Activated T-cell treated with anti-CD3 and anti-CD28 coated beads, Interleukin-2, amount 50 U/mL, for 48 hours (primary cell): ENCODE results near the gene SLC66A2.

Source experiments
- DNase-seq, 2 experiments: peaks; one replicate each; pipeline ENCODE4 v3.0.0-alpha.2; 2020

SLC66A2 gene

GRCh38 chr18:79949697-79950487 lies 1.6 kb downstream of the SLC66A2 start:
- DNase-seq: no peak

GRCh38 chr18:79948719-79949411 lies 2.6 kb downstream of the SLC66A2 start:
- no peak for DNase-seq

- no peak for DNase-seq
Measured at GRCh38 chr18:79947881-79948610, 3.4 kb downstream of the SLC66A2 start.

GRCh38 chr18:79947054-79947755 lies 4.2 kb downstream of the SLC66A2 start:
- no peak for DNase-seq

GRCh38 chr18:79945118-79946042 lies 6.1 kb downstream of the SLC66A2 start:
- DNase-seq: no peak

- DNase-seq: no peak
Measured at GRCh38 chr18:79944746-79945117, 6.7 kb downstream of the SLC66A2 start.

- peak; percentile 44 to 52 for DNase-seq
Measured at GRCh38 chr18:79944126-79944731, 7.2 kb downstream of the SLC66A2 start.

- DNase-seq: no peak
Measured at GRCh38 chr18:79943608-79944125, 7.8 kb downstream of the SLC66A2 start.

- DNase-seq: no peak
Measured at GRCh38 chr18:79942786-79943607, 8.5 kb downstream of the SLC66A2 start.

GRCh38 chr18:79942211-79942610 lies 9.2 kb downstream of the SLC66A2 start:
- DNase-seq: no peak

GRCh38 chr18:79941473-79942119 lies 9.9 kb downstream of the SLC66A2 start:
- no peak for DNase-seq

GRCh38 chr18:79940814-79941472 lies 10.5 kb downstream of the SLC66A2 start:
- DNase-seq: no peak

GRCh38 chr18:79940126-79940813 lies 11.2 kb downstream of the SLC66A2 start:
- DNase-seq: no peak

- DNase-seq: no peak
Measured at GRCh38 chr18:79939096-79939495, 12.4 kb downstream of the SLC66A2 start.

GRCh38 chr18:79938196-79938595 lies 13.3 kb downstream of the SLC66A2 start:
- DNase-seq: no peak

GRCh38 chr18:79937103-79937860 lies 14.2 kb downstream of the SLC66A2 start:
- no peak for DNase-seq

- no peak for DNase-seq
Measured at GRCh38 chr18:79936641-79937040, 14.8 kb downstream of the SLC66A2 start.

GRCh38 chr18:79935925-79936324 lies 15.5 kb downstream of the SLC66A2 start:
- no peak for DNase-seq
